Trophoblast cell (in vitro differentiated cells and primary cell): ENCODE measurements around the gene GAS2.
"Not testable (repeated sequence)": the region's sequence is repeated elsewhere in the genome, so short reads cannot be mapped to it uniquely, and the experiment has no call there.

ENCODE experiments used
- DNase-seq, 2 donors: peaks; one replicate each; pipeline ENCODE4 v3.0.0-alpha.2; 2016
- H2AFZ ChIP-seq: 2 replicates; pipeline ENCODE4 v1.6.1; 2013; ENCODE audit warnings: low read length, moderate library complexity, mild to moderate bottlenecking; ENCODE audit not compliant: insufficient read depth, poor library complexity
- H2AK5ac ChIP-seq: 2 replicates; pipeline ENCODE4 v1.6.1; 2013; ENCODE audit warnings: mild to moderate bottlenecking, low read length
- H2BK120ac ChIP-seq: 2 replicates; pipeline ENCODE4 v1.6.1; 2013; ENCODE audit warnings: low read length, mild to moderate bottlenecking, moderate library complexity; ENCODE audit not compliant: insufficient read depth, poor library complexity
- H2BK12ac ChIP-seq: 2 replicates; pipeline ENCODE4 v1.6.1; 2013; ENCODE audit warnings: mild to moderate bottlenecking, low read length, moderate library complexity
- H2BK5ac ChIP-seq: 2 replicates; pipeline ENCODE4 v1.6.1; 2013; ENCODE audit warnings: low read length, low read depth, moderate library complexity, mild to moderate bottlenecking; ENCODE audit not compliant: poor library complexity
- H3K14ac ChIP-seq: 2 replicates; pipeline ENCODE4 v1.6.1; 2013; ENCODE audit warnings: mild to moderate bottlenecking, low read length
- H3K18ac ChIP-seq: 2 replicates; pipeline ENCODE4 v1.6.1; 2013; ENCODE audit warnings: mild to moderate bottlenecking, low read length
- H3K23ac ChIP-seq: 2 replicates; pipeline ENCODE4 v1.6.1; 2013; ENCODE audit warnings: low read length
- H3K27ac ChIP-seq: 2 replicates; pipeline ENCODE4 v1.5.1; 2013; ENCODE audit warnings: low read depth, mild to moderate bottlenecking, inconsistent platforms, low read length, moderate library complexity
- H3K27me3 ChIP-seq: 2 replicates; pipeline ENCODE4 v1.6.1; 2013; ENCODE audit warnings: inconsistent platforms, mild to moderate bottlenecking, low read length, moderate library complexity; ENCODE audit not compliant: insufficient read depth
- H3K36me3 ChIP-seq, 2 experiments: 1 replicate in 1 of 2; 2 replicates in 1 of 2; pipeline ENCODE4 v1.6.1; 2013; ENCODE audit warnings: low read length in 2 of 2, mild to moderate bottlenecking in 2 of 2, moderate library complexity in 1 of 2; ENCODE audit not compliant: insufficient read depth in 2 of 2, control insufficient read depth in 1 of 2
- H3K4ac ChIP-seq: 2 replicates; pipeline ENCODE4 v1.6.1; 2013; ENCODE audit warnings: low read depth, mild to moderate bottlenecking, low read length, moderate library complexity
- H3K4me1 ChIP-seq, 2 experiments: 1 replicate in 1 of 2; 2 replicates in 1 of 2; pipeline ENCODE4 v1.6.1; 2013; ENCODE audit warnings: low read length in 2 of 2, mild to moderate bottlenecking in 2 of 2, moderate library complexity in 1 of 2; ENCODE audit not compliant: insufficient read depth in 2 of 2, control insufficient read depth in 1 of 2
- H3K4me2 ChIP-seq: 2 replicates; pipeline ENCODE4 v1.6.1; 2013; ENCODE audit warnings: inconsistent platforms, mild to moderate bottlenecking, low read length, moderate library complexity
- H3K4me3 ChIP-seq: 2 replicates; pipeline ENCODE4 v1.5.1; 2013; ENCODE audit warnings: mild to moderate bottlenecking, low read depth, low read length, inconsistent platforms
- H3K79me1 ChIP-seq: one replicate; pipeline ENCODE4 v1.6.1; 2013; ENCODE audit warnings: low read length
- H3K79me2 ChIP-seq: 2 replicates; pipeline ENCODE4 v1.6.1; 2013; ENCODE audit warnings: low read length, mild to moderate bottlenecking; ENCODE audit not compliant: control insufficient read depth, insufficient read depth, poor library complexity
- H3K9ac ChIP-seq: 2 replicates; pipeline ENCODE4 v1.6.1; 2013; ENCODE audit warnings: mild to moderate bottlenecking, low read length
- H3K9me3 ChIP-seq: 2 replicates; pipeline ENCODE4 v1.6.1; 2013; ENCODE audit warnings: low read depth, mild to moderate bottlenecking, control low read depth, inconsistent platforms, low read length; ENCODE audit not compliant: insufficient read depth
- H4K12ac ChIP-seq: 2 replicates; pipeline ENCODE4 v1.6.1; 2013; ENCODE audit warnings: low read depth, mild to moderate bottlenecking, low read length, moderate library complexity
- H4K8ac ChIP-seq: 2 replicates; pipeline ENCODE4 v1.6.1; 2013; ENCODE audit warnings: low read depth, mild to moderate bottlenecking, low read length, moderate library complexity
- H4K91ac ChIP-seq: one replicate; pipeline ENCODE4 v1.6.1; 2013; ENCODE audit warnings: low read depth, mild to moderate bottlenecking, low read length, moderate library complexity
- WGBS: extraction: QIAGEN DNeasy Blood & Tissue Kit; methylation state at CpG from one replicate; pipeline ENCODE4 v1.1.7; 2013; ENCODE audit warnings: missing lambda C conversion rate; ENCODE audit not compliant: insufficient read length, insufficient coverage; ENCODE audit errors: extremely low coverage; 5-methylcytosine and 5-hydroxymethylcytosine counted together

GAS2 gene

GRCh38 chr11:22635689-22636088 is 30.7 kb upstream of the GAS2 start:
- Histone ChIP-seq H4K91ac (no peak overlapping the region), H2BK120ac (no peak overlapping the region), H4K8ac (no peak overlapping the region), H3K4me3 (no peak overlapping the region), H3K4me2 (no peak overlapping the region), H3K9ac (no peak overlapping the region), H3K4ac (no peak overlapping the region), H3K4me1 (peaks cover 3 to 6% of the 10 kb centered on the region in 2 experiments), H3K36me3 (no peaks in the 10 kb centered on the region), H2AFZ (no peak overlapping the region), H2BK5ac (no peak overlapping the region), H3K18ac (no peak overlapping the region), H4K12ac (no peak overlapping the region), H3K79me1 (no peaks in the 10 kb centered on the region), H3K9me3 (no peaks in the 10 kb centered on the region), H3K27me3 (no peaks in the 10 kb centered on the region), H3K23ac (no peak overlapping the region), H2AK5ac (no peak overlapping the region), H3K27ac (no peak overlapping the region), H3K14ac (no peak overlapping the region), H2BK12ac (no peak overlapping the region), H3K79me2 (no peaks in the 10 kb centered on the region)
- no peak for DNase-seq
- no CpG with 5 or more reads among the region's 1 CpG for WGBS

- Histone ChIP-seq H2BK12ac (no peak overlapping the region), H3K4me2 (no peak overlapping the region), H4K8ac (no peak overlapping the region), H2BK5ac (no peak overlapping the region), H3K14ac (no peak overlapping the region), H3K27ac (no peak overlapping the region), H3K27me3 (no peaks in the 10 kb centered on the region), H3K4ac (no peak overlapping the region), H4K12ac (no peak overlapping the region), H3K4me1 (no peaks in the 10 kb centered on the region), H2BK120ac (no peak overlapping the region), H2AFZ (no peak overlapping the region), H3K79me1 (no peaks in the 10 kb centered on the region), H3K36me3 (no peaks in the 10 kb centered on the region), H3K9ac (no peak overlapping the region), H3K79me2 (no peaks in the 10 kb centered on the region), H3K4me3 (no peak overlapping the region), H3K23ac (no peak overlapping the region), H4K91ac (no peak overlapping the region), H2AK5ac (no peak overlapping the region), H3K18ac (no peak overlapping the region), H3K9me3 (no peaks in the 10 kb centered on the region)
- DNase-seq: no peak
- WGBS: no CpG with 5 or more reads among the region's 2 CpGs
Observed at GRCh38 chr11:22640862-22641261, 25.5 kb upstream of the GAS2 start.

- H2AK5ac ChIP-seq: no peak overlapping the region
- H3K14ac ChIP-seq: no peak overlapping the region
- H3K4me3 ChIP-seq: no peak overlapping the region
- no peak overlapping the region for H2AFZ ChIP-seq
- no peaks in the 10 kb centered on the region for H3K36me3 ChIP-seq
- H3K4ac ChIP-seq: no peak overlapping the region
- no peak overlapping the region for H3K18ac ChIP-seq
- no peaks in the 10 kb centered on the region for H3K79me1 ChIP-seq
- no peak overlapping the region for H3K27ac ChIP-seq
- H3K23ac ChIP-seq: no peak overlapping the region
- no peak overlapping the region for H4K8ac ChIP-seq
- no peak overlapping the region for H2BK5ac ChIP-seq
- H4K12ac ChIP-seq: no peak overlapping the region
- no peak overlapping the region for H3K9ac ChIP-seq
- H3K9me3 ChIP-seq: no peaks in the 10 kb centered on the region
- no peak overlapping the region for H2BK120ac ChIP-seq
- no peak overlapping the region for H2BK12ac ChIP-seq
- no peaks in the 10 kb centered on the region for H3K27me3 ChIP-seq
- DNase-seq: no peak
- no peak overlapping the region for H4K91ac ChIP-seq
- no peak overlapping the region for H3K4me2 ChIP-seq
- no peaks in the 10 kb centered on the region for H3K79me2 ChIP-seq
- no peaks in the 10 kb centered on the region for H3K4me1 ChIP-seq
Observed at GRCh38 chr11:22641559-22641958, 24.9 kb upstream of the GAS2 start.

GRCh38 chr11:22652346-22652745 is 14.1 kb upstream of the GAS2 start:
- not testable (repeated sequence) for H3K79me2 ChIP-seq, H3K27me3 ChIP-seq, H4K91ac ChIP-seq, H3K23ac ChIP-seq, H3K18ac ChIP-seq, H3K27ac ChIP-seq, H3K4ac ChIP-seq, DNase-seq, H2BK12ac ChIP-seq, H4K12ac ChIP-seq, H2AFZ ChIP-seq, H3K79me1 ChIP-seq, H3K14ac ChIP-seq, H4K8ac ChIP-seq, H3K9me3 ChIP-seq, H2BK5ac ChIP-seq, H3K9ac ChIP-seq, H2BK120ac ChIP-seq, H3K36me3 ChIP-seq, H2AK5ac ChIP-seq, H3K4me2 ChIP-seq, H3K4me3 ChIP-seq, H3K4me1 ChIP-seq
- WGBS: no CpG with 5 or more reads among the region's 15 CpGs

- Histone ChIP-seq H2AFZ (no peak overlapping the region), H3K14ac (no peak overlapping the region), H3K23ac (no peak overlapping the region), H3K9ac (no peak overlapping the region), H4K91ac (no peak overlapping the region), H3K18ac (no peak overlapping the region), H2AK5ac (no peak overlapping the region), H3K4me3 (no peak overlapping the region), H2BK5ac (no peak overlapping the region), H2BK120ac (no peak overlapping the region), H3K4me2 (no peak overlapping the region), H3K36me3 (no peaks in the 10 kb centered on the region), H3K9me3 (no peaks in the 10 kb centered on the region), H3K4me1 (no peaks in the 10 kb centered on the region), H3K27ac (no peak overlapping the region), H3K79me2 (no peaks in the 10 kb centered on the region), H4K12ac (no peak overlapping the region), H3K27me3 (no peaks in the 10 kb centered on the region), H4K8ac (no peak overlapping the region), H3K4ac (no peak overlapping the region), H2BK12ac (no peak overlapping the region), H3K79me1 (no peaks in the 10 kb centered on the region)
- DNase-seq: no peak
Observed at GRCh38 chr11:22656130-22656529, 10.3 kb upstream of the GAS2 start.
